ENCODE data around the gene SDS.

- no peak for TF ChIP-seq CTCF (IDR thresholded peaks at IDR 0.05; ENCODE audit: low read depth, low read length)
- no peak for TF ChIP-seq POLR2A (IDR thresholded peaks at IDR 0.05; ENCODE audit: extremely low read depth, insufficient read length)
- no peak for TF ChIP-seq MYC (IDR thresholded peaks at IDR 0.05; ENCODE audit: low read depth, low read length)
These were observed 6.7 kb downstream of the SDS start for GRCh38 chr12:113396828-113397496.

Measured in NB4 (cell line).